Right cardiac atrium (tissue), 5 donors: Measurements from ENCODE around the gene ZBTB25. TPM values are rescaled to one million over a fixed set of nuclear protein-coding genes. Genes with fewer than 3 reads are reported as not detected.
"Not testable (repeated sequence)": the region's sequence is repeated elsewhere in the genome, so short reads cannot be mapped to it uniquely, and the experiment has no call there.

Experiments used
- ATAC-seq, 2 donors: fragments of 200-7000 bp; cut with Tn5 transposase; one replicate each; pipeline versions ENCODE4 v1.8.0 to v1.9.1; 2020; ENCODE audit warnings: moderate library complexity in 2 of 2, mild to moderate bottlenecking in 1 of 2
- DNase-seq, 3 donors: peaks; one replicate each; pipeline ENCODE4 v3.0.0-alpha.2; 2020
- H3K27ac ChIP-seq: one replicate; pipeline ENCODE4 v1.5.1; 2013; ENCODE audit warnings: mild to moderate bottlenecking, low read length, control low read depth, moderate library complexity
- H3K27me3 ChIP-seq: one replicate; pipeline ENCODE4 v1.6.1; 2013; ENCODE audit not compliant: control insufficient read depth, insufficient read depth
- H3K4me1 ChIP-seq: one replicate; pipeline ENCODE4 v1.6.1; 2013; ENCODE audit warnings: low read length; ENCODE audit not compliant: control insufficient read depth, insufficient read depth
- H3K4me3 ChIP-seq: one replicate; pipeline ENCODE4 v1.5.1; 2013; ENCODE audit warnings: low read length, control low read depth
- H3K9me3 ChIP-seq: one replicate; pipeline ENCODE4 v1.6.1; 2013; ENCODE audit warnings: low read length; ENCODE audit not compliant: control insufficient read depth
- WGBS: extraction: QIAGEN DNeasy Blood & Tissue Kit; methylation state at CpG from one replicate; pipeline ENCODE4 v1.1.7; 2013; 5-methylcytosine and 5-hydroxymethylcytosine counted together
- intact Hi-C, 4 donors: fragments of 100-400 bp; cut with DNase I; formaldehyde crosslinking; loops; one replicate each; pipeline versions ENCODE4 v1.11.0 to v1.14.0; 2022 to 2023
- polyA plus RNA-seq: library from polyadenylated mRNA; stranded (reverse); fragments of 200-250 nt; gene quantifications from one replicate; pipeline ENCODE4 v1.2.3, GENCODE V29; 2013
- total RNA-seq, 4 donors: library from RNA; stranded (reverse); fragmentation: NEBNext Ultra II Directional; extraction: Animal tissue kit (Norgen Biotek cat#: 25700); gene quantifications; one replicate each; pipeline ENCODE4 v1.2.1, GENCODE V29; 2021
- donor health status: healthy with polysubstance abuse.
- donor health status: DM: no; HTN: yes; CAD: no.
- donor health status: DM: no; HTN: no; CAD: no.
- donor health status: DM: no; HTN: yes; CAD: no; lungs with severe emphysema.
- donor health status: DM: yes; HTN: yes; CAD: no.

The ZBTB25 gene
- total and polyA plus RNA-seq, 5 donors: 8.0 to 18.4 (median 15.7) TPM

DNA sequence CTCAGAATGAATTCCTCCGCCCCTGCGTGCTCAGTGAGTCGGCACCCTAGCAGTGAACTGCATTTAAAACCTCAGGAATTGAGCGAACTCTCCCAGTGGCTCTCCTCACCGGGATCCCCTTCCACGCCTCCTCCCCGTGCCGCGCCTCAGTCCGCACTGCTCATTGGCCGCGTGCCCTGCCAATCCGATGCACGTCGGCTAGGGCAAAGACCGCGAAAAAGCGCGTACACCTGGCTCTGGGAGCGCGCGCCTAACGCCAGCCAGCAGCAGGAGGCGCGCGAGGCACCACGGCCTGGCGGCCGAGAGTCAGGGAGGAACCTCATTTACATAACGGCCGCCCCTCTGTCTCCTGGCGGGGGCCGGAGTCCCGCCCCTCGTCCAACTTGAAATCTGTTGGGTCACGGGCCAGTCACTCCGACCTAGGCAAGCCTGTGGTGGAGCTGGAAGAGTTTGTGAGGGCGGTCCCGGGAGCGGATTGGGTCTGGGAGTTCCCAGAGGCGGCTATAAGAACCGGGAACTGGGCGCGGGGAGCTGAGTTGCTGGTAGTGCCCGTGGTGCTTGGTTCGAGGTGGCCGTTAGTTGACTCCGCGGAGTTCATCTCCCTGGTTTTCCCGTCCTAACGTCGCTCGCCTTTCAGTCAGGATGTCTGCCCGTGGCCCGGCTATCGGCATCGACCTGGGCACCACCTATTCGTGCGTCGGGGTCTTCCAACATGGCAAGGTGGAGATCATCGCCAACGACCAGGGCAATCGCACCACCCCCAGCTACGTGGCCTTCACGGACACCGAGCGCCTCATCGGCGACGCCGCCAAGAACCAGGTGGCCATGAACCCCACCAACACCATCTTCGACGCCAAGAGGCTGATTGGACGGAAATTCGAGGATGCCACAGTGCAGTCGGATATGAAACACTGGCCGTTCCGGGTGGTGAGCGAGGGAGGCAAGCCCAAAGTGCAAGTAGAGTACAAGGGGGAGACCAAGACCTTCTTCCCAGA lies 36.9 kb upstream of the ZBTB25 start, which contains the start of gene HSPA2:
HSPA2 (plus strand) TSS at position 534 of the 995 bp plus-strand sequence; CDS start at position 643, 109 bp downstream.
- Histone ChIP-seq H3K27ac (no peak within 1 kb of the TSS), H3K27me3 (no peaks in the 10 kb centered on the region), H3K4me3 (peak within 1 kb of the TSS; percentile 62), H3K9me3 (no peaks in the 10 kb centered on the region), H3K4me1 (no peaks in the 10 kb centered on the region)
- WGBS: 5% methylated on average over 79 of the region's 79 CpGs
- DNase-seq (peak; percentile 99 to 100 (median 99)), ATAC-seq (peak; percentile 98)
- intact Hi-C loops: loop anchor here (2.0 to 10.0 kb wide), 3 partner anchors 94 to 97 kb away; no protein-coding TSS in a partner anchor

DNA sequence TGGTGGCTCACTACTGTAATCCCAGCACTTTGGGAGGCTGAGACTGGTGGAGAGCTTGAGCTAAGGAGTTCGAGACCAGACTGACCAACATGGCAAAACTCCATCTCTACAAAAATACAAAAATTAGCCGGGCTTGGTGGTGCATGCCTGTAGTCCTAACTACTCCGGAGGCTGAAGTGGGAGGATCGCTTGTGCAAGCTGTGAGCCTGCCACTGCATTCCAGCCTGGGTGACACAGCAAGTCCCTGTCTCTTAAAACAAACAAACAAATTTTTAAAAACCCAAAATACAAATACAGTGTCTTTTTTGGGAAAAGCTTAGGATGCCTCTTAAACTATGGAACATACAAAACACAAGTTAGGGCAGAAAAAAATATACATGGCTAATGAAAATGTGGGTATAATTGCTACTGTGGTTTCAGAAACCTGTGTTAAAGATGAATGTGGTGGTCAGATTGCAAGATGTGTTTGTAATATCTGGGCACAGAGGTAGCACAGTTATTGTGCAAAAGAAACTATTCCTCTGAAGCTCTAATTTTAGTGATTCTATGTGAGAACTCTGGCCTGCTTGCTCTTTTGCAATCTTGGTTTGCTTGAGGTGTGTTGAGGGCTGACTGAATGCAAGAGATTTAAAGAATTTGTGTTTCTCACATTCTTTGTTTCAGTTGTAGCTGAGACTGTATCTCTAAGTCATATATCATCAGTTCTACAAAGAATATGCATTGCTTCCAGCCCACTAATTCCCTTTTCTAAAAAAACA lies 33.0 kb upstream of the ZBTB25 start:
- intact Hi-C loops: no loop called here
- no peaks in the 10 kb centered on the region for H3K4me1 ChIP-seq
- DNase-seq (peak in 1 of 3 donors; percentile 19), ATAC-seq (no peak)
- H3K27ac ChIP-seq: no peak overlapping the region
- no peak overlapping the region for H3K4me3 ChIP-seq
- H3K9me3 ChIP-seq: no peaks in the 10 kb centered on the region
- H3K27me3 ChIP-seq: no peaks in the 10 kb centered on the region
- WGBS: 79% methylated on average over 4 of the region's 4 CpGs

DNA sequence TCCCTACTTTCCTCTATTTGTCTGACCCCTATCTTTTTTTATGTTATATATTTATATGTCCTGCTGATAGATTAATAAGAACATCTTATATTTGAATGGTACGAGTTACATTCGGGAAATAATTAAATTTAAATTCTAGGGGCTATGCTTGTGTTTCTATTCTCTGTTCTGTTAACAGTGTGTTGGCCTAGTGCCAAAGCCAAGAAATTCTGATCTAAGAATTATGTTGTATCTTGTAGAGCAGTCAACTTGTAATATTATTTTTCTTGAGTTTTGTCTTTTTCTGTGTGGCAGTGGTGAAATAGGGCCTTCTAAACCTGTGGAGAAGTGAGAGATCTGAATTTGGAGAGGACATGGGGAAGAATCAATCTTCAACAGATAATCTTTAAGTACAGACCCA lies 27.9 kb upstream of the ZBTB25 start:
- no peak for ATAC-seq
- H3K4me1 ChIP-seq: no peaks in the 10 kb centered on the region
- WGBS: 61% methylated on average over 2 of the region's 2 CpGs
- no peak for DNase-seq
- H3K27me3 ChIP-seq: no peaks in the 10 kb centered on the region
- intact Hi-C loops: no loop called here
- H3K9me3 ChIP-seq: no peaks in the 10 kb centered on the region
- no peak overlapping the region for H3K27ac ChIP-seq
- no peak overlapping the region for H3K4me3 ChIP-seq

DNA sequence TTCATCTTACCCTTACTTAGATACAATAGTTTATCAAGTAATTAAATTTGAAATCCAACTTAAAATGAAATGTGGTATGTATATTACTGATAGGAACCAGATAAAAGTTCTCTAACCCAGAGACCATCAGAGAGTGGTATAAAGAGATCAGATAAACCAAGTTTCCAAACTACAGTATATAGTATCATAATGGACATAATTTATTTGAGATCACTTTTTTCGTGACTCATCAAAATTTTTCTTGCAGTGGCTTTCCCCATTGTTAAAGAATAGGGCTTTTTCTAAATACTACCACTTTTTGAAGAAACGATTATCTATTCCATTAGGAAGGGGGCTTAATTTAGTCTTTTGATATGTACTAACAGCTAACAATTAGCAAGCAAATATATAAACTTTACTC lies 21.7 kb upstream of the ZBTB25 start:
- Histone ChIP-seq H3K9me3 (no peaks in the 10 kb centered on the region), H3K27ac (no peak overlapping the region), H3K4me3 (no peak overlapping the region), H3K4me1 (no peaks in the 10 kb centered on the region), H3K27me3 (no peaks in the 10 kb centered on the region)
- ATAC-seq (no peak), DNase-seq (no peak)
- WGBS: 95% methylated on average over 2 of the region's 2 CpGs
- intact Hi-C loops: no loop called here

DNA sequence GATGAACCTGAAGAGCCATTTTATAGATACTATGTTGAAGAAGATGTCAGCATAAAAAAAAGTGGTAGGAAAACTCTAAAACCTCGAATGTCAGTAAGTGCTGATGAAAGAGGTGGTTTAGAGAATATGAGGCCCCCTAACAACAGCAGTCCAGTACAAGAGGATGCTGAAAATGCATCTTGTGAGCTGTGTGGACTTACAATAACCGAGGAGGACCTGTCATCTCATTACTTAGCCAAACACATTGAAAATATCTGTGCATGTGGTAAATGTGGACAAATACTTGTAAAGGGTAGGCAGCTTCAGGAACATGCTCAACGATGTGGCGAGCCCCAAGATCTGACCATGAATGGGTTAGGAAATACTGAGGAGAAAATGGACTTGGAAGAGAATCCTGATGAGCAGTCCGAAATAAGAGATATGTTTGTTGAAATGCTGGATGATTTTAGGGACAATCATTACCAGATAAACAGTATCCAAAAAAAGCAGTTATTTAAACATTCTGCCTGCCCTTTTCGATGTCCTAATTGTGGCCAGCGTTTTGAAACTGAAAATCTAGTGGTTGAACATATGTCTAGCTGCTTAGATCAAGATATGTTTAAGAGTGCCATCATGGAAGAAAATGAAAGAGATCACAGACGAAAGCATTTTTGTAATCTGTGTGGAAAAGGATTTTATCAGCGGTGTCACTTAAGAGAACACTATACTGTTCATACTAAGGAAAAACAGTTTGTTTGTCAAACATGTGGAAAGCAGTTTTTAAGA lies 19.1 kb upstream of the ZBTB25 start:
- Histone ChIP-seq H3K9me3 (no peaks in the 10 kb centered on the region), H3K4me1 (no peaks in the 10 kb centered on the region), H3K27ac (no peak overlapping the region), H3K27me3 (no peaks in the 10 kb centered on the region), H3K4me3 (no peak overlapping the region)
- intact Hi-C loops: no loop called here
- 75% methylated on average over 9 of the region's 9 CpGs for WGBS
- DNase-seq (no peak), ATAC-seq (no peak)

DNA sequence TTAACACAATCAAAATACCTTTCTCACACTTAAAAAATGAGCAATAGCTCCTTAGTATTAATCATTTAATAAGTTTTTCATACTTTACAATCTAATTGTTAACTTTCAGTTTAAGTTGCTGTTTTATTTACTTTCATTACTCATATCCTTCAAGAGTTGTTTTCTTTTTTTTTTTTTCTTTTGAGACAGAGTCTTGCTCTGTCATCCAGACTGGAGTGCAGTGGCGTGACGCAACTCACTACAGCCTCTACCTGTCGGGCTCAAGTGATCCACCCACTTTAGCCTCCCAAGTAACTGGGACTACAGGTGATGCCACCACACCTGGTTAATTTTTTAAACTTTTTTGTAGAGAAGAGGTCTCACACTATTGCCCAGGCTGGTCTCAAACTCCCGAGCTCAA lies 17.1 kb upstream of the ZBTB25 start:
- Histone ChIP-seq H3K4me1 (no peaks in the 10 kb centered on the region), H3K27me3 (no peaks in the 10 kb centered on the region), H3K9me3 (no peaks in the 10 kb centered on the region), H3K27ac (no peak overlapping the region), H3K4me3 (no peak overlapping the region)
- 99% methylated on average over 4 of the region's 4 CpGs for WGBS
- ATAC-seq: no peak
- intact Hi-C loops: no loop called here
- no peak for DNase-seq

DNA sequence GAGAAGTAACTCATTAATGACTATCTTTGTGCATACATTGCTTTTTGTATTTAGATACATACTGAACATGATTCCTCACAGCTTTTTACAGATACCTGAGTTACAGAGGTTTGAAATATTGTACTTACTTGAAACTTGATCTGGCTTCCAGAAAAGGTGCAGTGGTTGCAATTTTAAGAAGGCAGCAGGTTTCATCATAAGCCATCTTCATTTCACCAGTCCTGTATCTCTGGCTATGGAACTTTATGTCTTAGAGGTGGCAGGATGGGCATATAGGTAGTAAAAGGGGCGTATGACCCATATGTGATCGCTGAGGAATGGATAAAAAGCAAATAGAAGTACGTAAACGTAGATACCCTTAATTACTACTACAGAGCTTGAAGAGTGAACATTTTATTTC lies 14.6 kb upstream of the ZBTB25 start:
- DNase-seq (no peak), ATAC-seq (no peak)
- H3K27me3 ChIP-seq: no peaks in the 10 kb centered on the region
- 73% methylated on average over 4 of the region's 4 CpGs for WGBS
- intact Hi-C loops: no loop called here
- no peaks in the 10 kb centered on the region for H3K9me3 ChIP-seq
- H3K4me3 ChIP-seq: no peak overlapping the region
- H3K4me1 ChIP-seq: no peaks in the 10 kb centered on the region
- H3K27ac ChIP-seq: no peak overlapping the region

DNA sequence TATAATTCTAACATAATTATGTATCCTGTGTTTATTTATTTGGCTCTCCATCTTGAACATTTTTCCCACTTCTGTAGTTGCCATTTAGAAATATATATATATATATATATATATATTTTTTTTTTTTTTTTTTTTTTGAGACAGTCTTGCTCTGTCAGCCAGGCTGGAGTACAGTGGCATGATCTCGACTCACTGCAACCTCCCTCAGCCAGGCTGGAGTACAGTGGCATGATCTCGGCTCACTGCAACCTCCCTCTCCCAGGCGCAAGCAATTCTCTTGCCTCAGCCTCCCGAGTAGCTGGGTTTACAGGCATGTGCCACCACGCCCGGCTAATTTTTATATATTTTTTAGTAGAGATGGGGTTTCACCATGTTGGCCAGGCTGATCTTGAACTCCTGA lies 14.0 kb upstream of the ZBTB25 start:
- ATAC-seq, H3K9me3 ChIP-seq, H3K27ac ChIP-seq, H3K27me3 ChIP-seq, H3K4me3 ChIP-seq, DNase-seq, H3K4me1 ChIP-seq, intact Hi-C loops: not testable (repeated sequence)
- WGBS: 80% methylated on average over 6 of the region's 6 CpGs

DNA sequence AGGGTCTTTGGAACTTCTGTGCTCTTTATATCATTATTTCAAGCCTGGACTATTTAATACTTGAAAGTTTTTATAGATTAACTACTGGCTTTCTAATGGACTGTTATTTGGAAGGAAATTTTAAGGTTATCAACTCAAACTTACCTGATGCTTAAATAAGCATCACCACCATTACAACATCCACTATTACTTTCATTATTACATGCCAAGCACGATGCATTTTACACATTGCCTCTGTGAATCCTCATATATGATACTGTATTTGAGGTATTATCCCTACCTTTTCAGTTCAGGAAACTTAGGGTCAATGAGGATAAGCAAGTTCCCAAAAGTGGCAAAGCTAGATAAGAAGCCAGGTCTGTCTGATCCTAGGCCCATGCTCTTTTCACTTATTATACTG lies 13.3 kb upstream of the ZBTB25 start:
- Histone ChIP-seq H3K4me3 (no peak overlapping the region), H3K9me3 (no peaks in the 10 kb centered on the region), H3K4me1 (no peaks in the 10 kb centered on the region), H3K27me3 (no peaks in the 10 kb centered on the region), H3K27ac (no peak overlapping the region)
- DNase-seq (no peak), ATAC-seq (no peak)
- WGBS: 89% methylated on average over 1 of the region's 1 CpG
- intact Hi-C loops: no loop called here

DNA sequence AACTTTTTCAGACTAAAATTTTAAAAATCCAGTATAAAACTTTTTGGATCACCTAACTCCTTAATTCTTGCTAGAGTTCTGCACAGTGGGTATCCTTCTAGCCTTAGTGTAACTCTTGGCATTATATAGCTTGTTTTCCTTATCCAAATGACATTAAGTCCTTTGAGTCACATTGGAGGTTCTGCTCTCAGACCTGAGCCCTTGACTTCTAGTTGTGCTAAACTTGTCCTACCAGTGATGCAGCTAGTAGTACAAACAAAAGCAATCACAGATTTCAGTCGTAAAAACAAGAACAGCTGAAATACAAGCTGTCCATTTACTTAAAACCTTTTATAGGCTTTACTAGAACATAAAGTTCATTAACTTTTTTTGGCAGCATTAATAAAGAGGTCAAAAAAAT lies 11.4 kb upstream of the ZBTB25 start:
- no peaks in the 10 kb centered on the region for H3K27me3 ChIP-seq
- no peak for DNase-seq
- 35% methylated on average over 1 of the region's 1 CpG for WGBS
- H3K27ac ChIP-seq: no peak overlapping the region
- no peaks in the 10 kb centered on the region for H3K4me1 ChIP-seq
- H3K9me3 ChIP-seq: no peaks in the 10 kb centered on the region
- no peak for ATAC-seq
- intact Hi-C loops: no loop called here
- H3K4me3 ChIP-seq: no peak overlapping the region
